CD14-positive monocyte (primary cell): ENCODE results near the gene ADSL. TPM values are rescaled to one million over a fixed set of nuclear protein-coding genes. Genes with fewer than 3 reads are reported as not detected.

ENCODE experiments used
- DNase-seq, 3 donors: peaks; one replicate each; pipeline ENCODE4 v3.0.0-alpha.2; 2011 to 2022
- H2AFZ ChIP-seq: 2 replicates; pipeline ENCODE4 v1.6.0; 2012; ENCODE audit warnings: mild to moderate bottlenecking, low read depth, low read length, inconsistent platforms; ENCODE audit not compliant: insufficient read depth, poor library complexity, severe bottlenecking
- H3K27ac ChIP-seq, 2 donors: 1 replicate in 1 of 2; 2 replicates in 1 of 2; pipeline ENCODE4 v1.5.1; 2012 to 2013; ENCODE audit warnings: low read length in 2 of 2, control low read depth in 1 of 2, inconsistent platforms in 1 of 2, low read depth in 1 of 2, mild to moderate bottlenecking in 1 of 2
- H3K27me3 ChIP-seq, 2 donors: one replicate each; pipeline versions ENCODE4 v1.6.0 to v1.6.1; 2011 to 2013; ENCODE audit warnings: low read length in 2 of 2; ENCODE audit not compliant: control insufficient read depth in 2 of 2, insufficient read depth in 2 of 2
- H3K36me3 ChIP-seq, 2 donors: replicated peaks in 1 of 2; 1 replicate in 1 of 2; 2 replicates in 1 of 2; pipeline versions ENCODE4 v1.5.1 to v1.6.1; 2012 to 2013; ENCODE audit warnings: low read length in 2 of 2, control low read depth in 1 of 2, inconsistent platforms in 1 of 2, mild to moderate bottlenecking in 1 of 2; ENCODE audit not compliant: insufficient read depth in 2 of 2, control insufficient read depth in 1 of 2
- H3K4me1 ChIP-seq, 2 donors: 1 replicate in 1 of 2; 2 replicates in 1 of 2; pipeline versions ENCODE4 v1.5.1 to v1.6.1; 2012 to 2013; ENCODE audit warnings: low read length in 2 of 2, control low read depth in 1 of 2, inconsistent platforms in 1 of 2, mild to moderate bottlenecking in 1 of 2, moderate library complexity in 1 of 2; ENCODE audit not compliant: insufficient read depth in 2 of 2, control insufficient read depth in 1 of 2
- H3K4me2 ChIP-seq: replicated peaks from 2 replicates; pipeline ENCODE3; 2012; ENCODE audit warnings: low read length, moderate library complexity, mild to moderate bottlenecking; ENCODE audit not compliant: poor library complexity, severe bottlenecking; ENCODE audit errors: extremely low read depth
- H3K4me3 ChIP-seq, 3 experiments: fragments of 200-600 bp in 1 of 3; sonication (generic) in 1 of 3; replicated peaks in 1 of 3; 1 replicate in 2 of 3; 2 replicates in 1 of 3; pipeline ENCODE4 v1.5.1; 2011 to 2013; ENCODE audit warnings: low read length in 3 of 3, mild to moderate bottlenecking in 3 of 3, control low read depth in 2 of 3, low read depth in 2 of 3, inconsistent platforms in 1 of 3, moderate library complexity in 1 of 3
- H3K79me2 ChIP-seq: 2 replicates; pipeline ENCODE4 v1.6.0; 2012; ENCODE audit warnings: mild to moderate bottlenecking, control low read depth, inconsistent platforms, low read length, moderate library complexity; ENCODE audit not compliant: insufficient read depth
- H3K9ac ChIP-seq: 2 replicates; pipeline ENCODE4 v1.6.0; 2017; ENCODE audit warnings: low read length, mild to moderate bottlenecking; ENCODE audit not compliant: insufficient read depth, poor library complexity, severe bottlenecking
- H3K9me3 ChIP-seq, 2 donors: replicated peaks in 1 of 2; 1 replicate in 1 of 2; 2 replicates in 1 of 2; pipeline versions ENCODE4 v1.5.1 to v1.6.1; 2012 to 2013; ENCODE audit warnings: low read length in 2 of 2, control low read depth in 1 of 2; ENCODE audit not compliant: control insufficient read depth in 1 of 2, insufficient read depth in 1 of 2
- H4K20me1 ChIP-seq: 2 replicates; pipeline ENCODE4 v1.6.0; 2012; ENCODE audit warnings: mild to moderate bottlenecking, low read length, control low read depth, moderate library complexity; ENCODE audit not compliant: insufficient read depth
- H3K27ac Mint-ChIP-seq, 7 donors: one replicate each; pipeline ENCODE4 v1.8.0; 2020; ENCODE audit warnings: mild to moderate bottlenecking in 7 of 7, mixed read lengths in 7 of 7, moderate library complexity in 6 of 7, inconsistent platforms in 2 of 7
- H3K27me3 Mint-ChIP-seq, 3 donors: one replicate each; pipeline ENCODE4 v1.8.0; 2021 to 2022; ENCODE audit warnings: low read depth in 3 of 3, mild to moderate bottlenecking in 3 of 3, mixed read lengths in 3 of 3, moderate library complexity in 3 of 3, inconsistent platforms in 1 of 3
- H3K36me3 Mint-ChIP-seq, 2 donors: one replicate each; pipeline ENCODE4 v1.8.0; 2020; ENCODE audit warnings: mixed read lengths in 2 of 2, inconsistent platforms in 1 of 2, mild to moderate bottlenecking in 1 of 2
- H3K4me1 Mint-ChIP-seq: one replicate; pipeline ENCODE4 v1.8.0; 2020; ENCODE audit warnings: mild to moderate bottlenecking, mixed read lengths
- H3K4me3 Mint-ChIP-seq, 2 donors: one replicate each; pipeline ENCODE4 v1.8.0; 2020; ENCODE audit warnings: mild to moderate bottlenecking in 2 of 2, mixed read lengths in 2 of 2, moderate library complexity in 1 of 2
- H3K9me3 Mint-ChIP-seq, 7 donors: one replicate each; pipeline ENCODE4 v1.8.0; 2020 to 2022; ENCODE audit warnings: mixed read lengths in 7 of 7, mild to moderate bottlenecking in 6 of 7, moderate library complexity in 6 of 7, inconsistent platforms in 2 of 7
- WGBS: methylation state at CpG from one replicate; pipeline ENCODE4 v1.1.5; 2013; ENCODE audit warnings: missing lambda C conversion rate; ENCODE audit not compliant: insufficient coverage; 5-methylcytosine and 5-hydroxymethylcytosine counted together
- intact Hi-C, 2 donors: fragments of 100-400 bp; cut with micrococcal nuclease; formaldehyde crosslinking; loops; one replicate each; pipeline versions ENCODE4 v1.15.0 to v1.15.1; 2023
- polyA plus RNA-seq, 3 donors: library from polyadenylated mRNA; depleted of rRNA in 1 of 3; unstranded in 2 of 3; stranded (reverse) in 1 of 3; fragments of 300-500 nt in 2 of 3; fragments of >200 nt in 1 of 3; fragmentation: Illumina TruSeq in 2 of 3; gene quantifications; 1 replicate in 2 of 3; 2 replicates in 1 of 3; pipeline ENCODE4 v1.2.3, GENCODE V29; 2012 to 2021
- TF ChIP-seq, protein P1 (sequence below): fragments of 200-600 bp; IDR thresholded peaks from one replicate; pipeline ENCODE4 v1.8.0; 2022; ENCODE audit warnings: antibody characterized with exemption, mild to moderate bottlenecking

The ADSL gene
- polyA plus RNA-seq, 3 donors = 56.7 to 82.3 (median 65.1) TPM

DNA sequence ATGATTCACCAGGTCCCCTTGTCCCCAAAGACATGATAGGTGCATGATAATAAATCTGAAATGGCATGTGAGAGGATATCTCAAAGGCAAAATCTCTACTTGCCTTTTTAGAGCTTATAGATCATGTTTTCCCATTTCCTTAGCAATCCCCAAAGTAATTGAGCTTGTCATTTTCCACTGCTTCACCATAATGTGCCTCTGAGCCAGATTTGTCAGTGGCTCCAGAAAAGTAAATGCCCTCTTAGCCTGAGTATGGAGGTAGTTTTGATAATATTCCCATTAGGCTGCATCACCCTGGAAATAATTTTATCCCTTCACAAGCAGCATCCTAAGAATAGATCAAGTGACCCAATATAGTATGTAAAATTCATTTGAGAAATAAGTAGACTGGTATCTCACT is 36.7 kb upstream of the ADSL start:
- peaks cover 37% of the 10 kb centered on the region for H4K20me1 ChIP-seq
- no peak overlapping the region for H2AFZ ChIP-seq
- TF ChIP-seq, protein P1, sequence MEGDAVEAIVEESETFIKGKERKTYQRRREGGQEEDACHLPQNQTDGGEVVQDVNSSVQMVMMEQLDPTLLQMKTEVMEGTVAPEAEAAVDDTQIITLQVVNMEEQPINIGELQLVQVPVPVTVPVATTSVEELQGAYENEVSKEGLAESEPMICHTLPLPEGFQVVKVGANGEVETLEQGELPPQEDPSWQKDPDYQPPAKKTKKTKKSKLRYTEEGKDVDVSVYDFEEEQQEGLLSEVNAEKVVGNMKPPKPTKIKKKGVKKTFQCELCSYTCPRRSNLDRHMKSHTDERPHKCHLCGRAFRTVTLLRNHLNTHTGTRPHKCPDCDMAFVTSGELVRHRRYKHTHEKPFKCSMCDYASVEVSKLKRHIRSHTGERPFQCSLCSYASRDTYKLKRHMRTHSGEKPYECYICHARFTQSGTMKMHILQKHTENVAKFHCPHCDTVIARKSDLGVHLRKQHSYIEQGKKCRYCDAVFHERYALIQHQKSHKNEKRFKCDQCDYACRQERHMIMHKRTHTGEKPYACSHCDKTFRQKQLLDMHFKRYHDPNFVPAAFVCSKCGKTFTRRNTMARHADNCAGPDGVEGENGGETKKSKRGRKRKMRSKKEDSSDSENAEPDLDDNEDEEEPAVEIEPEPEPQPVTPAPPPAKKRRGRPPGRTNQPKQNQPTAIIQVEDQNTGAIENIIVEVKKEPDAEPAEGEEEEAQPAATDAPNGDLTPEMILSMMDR = no peak
- H3K36me3 ChIP-seq = peaks cover 80 to 97% of the 10 kb centered on the region in 2 donors
- no peaks in the 10 kb centered on the region for H3K9me3 Mint-ChIP-seq
- no peaks in the 10 kb centered on the region for H3K27me3 ChIP-seq
- no peak overlapping the region for H3K4me3 ChIP-seq
- no peak overlapping the region for H3K27ac Mint-ChIP-seq
- no peaks in the 10 kb centered on the region for H3K27me3 Mint-ChIP-seq
- no peak overlapping the region for H3K4me2 ChIP-seq
- no peak overlapping the region for H3K9ac ChIP-seq
- H3K36me3 Mint-ChIP-seq = peaks cover 68 to 95% of the 10 kb centered on the region in 2 donors
- H3K79me2 ChIP-seq = no peaks in the 10 kb centered on the region
- no peak overlapping the region for H3K4me3 Mint-ChIP-seq
- H3K4me1 ChIP-seq = peaks cover 26 to 27% of the 10 kb centered on the region in 2 donors
- H3K27ac ChIP-seq = no peak overlapping the region
- intact Hi-C loops = no loop called here
- no peaks in the 10 kb centered on the region for H3K9me3 ChIP-seq
- DNase-seq = no peak
- peaks cover 27% of the 10 kb centered on the region for H3K4me1 Mint-ChIP-seq

GRCh38 chr22:40310081-40310767 is 36.1 kb upstream of the ADSL start:
- peaks cover 26 to 27% of the 10 kb centered on the region in 2 donors for H3K4me1 ChIP-seq
- Mint-ChIP-seq H3K4me1 (peaks cover 27% of the 10 kb centered on the region), H3K9me3 (no peaks in the 10 kb centered on the region), H3K4me3 (no peak overlapping the region), H3K36me3 (peaks cover 66 to 93% of the 10 kb centered on the region in 2 donors), H3K27ac (no peak overlapping the region), H3K27me3 (no peaks in the 10 kb centered on the region)
- H3K27me3 ChIP-seq = no peaks in the 10 kb centered on the region
- WGBS = 98% methylated on average over 5 of the region's 9 CpGs
- no peak overlapping the region for H2AFZ ChIP-seq
- TF ChIP-seq, protein P1 = no peak
- DNase-seq = no peak
- no peak overlapping the region for H3K4me2 ChIP-seq
- H3K4me3 ChIP-seq = no peak overlapping the region
- no peak overlapping the region for H3K27ac ChIP-seq
- peaks cover 33% of the 10 kb centered on the region for H4K20me1 ChIP-seq
- no peak overlapping the region for H3K9ac ChIP-seq
- no peaks in the 10 kb centered on the region for H3K79me2 ChIP-seq
- intact Hi-C loops = no loop called here
- no peaks in the 10 kb centered on the region for H3K9me3 ChIP-seq
- H3K36me3 ChIP-seq = peaks cover 80 to 97% of the 10 kb centered on the region in 2 donors
